GM12878 (cell line): ENCODE measurements around the gene LINC00237. TPM values are rescaled to one million over a fixed set of nuclear protein-coding genes. Genes with fewer than 3 reads are reported as not detected.

Source experiments
- ATAC-seq: fragments of 200-7000 bp; cut with Tn5 transposase; 3 replicates; pipeline ENCODE4 v1.9.1; 2020; ENCODE audit warnings: mild to moderate bottlenecking, moderate library complexity
- BruUV-seq: library from RNA; stranded (reverse); fragments of 400-500 nt; replicated peaks from 2 replicates; lab custom pipeline; 2021; lab: Mats Ljungman, UMichigan
- CTCF ChIA-PET: fragments of 300-600 bp; sonication (Branson Sonifier 250); formaldehyde crosslinking; extraction: SDS; loops from one replicate; lab custom pipeline; 2021; ENCODE audit warnings: inconsistent platforms; lab: Yijun Ruan, JAX
- POLR2A ChIA-PET: fragments of 350-600 bp; formaldehyde crosslinking; extraction: SDS; loops from one replicate; lab custom pipeline; 2021; ENCODE audit warnings: inconsistent platforms; lab: Charles Lee
- RAD21 ChIA-PET: fragments of 300-600 bp; sonication (Branson Sonifier 250); formaldehyde crosslinking; loops from one replicate; lab custom pipeline; 2023; ENCODE audit warnings: antibody characterized with exemption; ENCODE audit not compliant: unreplicated experiment; lab: Charles Lee
- SMC1A ChIA-PET: fragments of 300-600 bp; sonication (Branson Sonifier 250); formaldehyde crosslinking; loops from one replicate; lab custom pipeline; 2023; ENCODE audit not compliant: unreplicated experiment, uncharacterized antibody; lab: Charles Lee
- DNase-seq: peaks from one replicate; pipeline ENCODE4 v3.0.0-alpha.2; 2011; ENCODE audit warnings: low read depth, low spot score
- FAIRE-seq: peaks from 3 replicates; lab custom pipeline; 2011; peaks lifted over from hg19 to GRCh38; lab: Jason Lieb, UNC
- H2AFZ ChIP-seq: 2 replicates; pipeline ENCODE4 v1.6.0; 2011; ENCODE audit warnings: low read depth, low read length, control low read depth; ENCODE audit not compliant: control insufficient read depth
- H3K27ac ChIP-seq: 2 replicates; pipeline ENCODE4 v1.5.1; 2011; ENCODE audit warnings: control low read depth; ENCODE audit not compliant: control insufficient read depth, insufficient read depth
- H3K27me3 ChIP-seq, 2 experiments: replicated peaks in 1 of 2; 2 replicates each; pipeline versions ENCODE4 v1.6.0 to v1.6.1; 2011; ENCODE audit warnings: low read length in 1 of 2; ENCODE audit not compliant: control insufficient read depth in 2 of 2, insufficient read depth in 2 of 2
- H3K36me3 ChIP-seq, 2 experiments: 2 replicates each; pipeline ENCODE4 v1.5.1; 2011; ENCODE audit warnings: low read length in 1 of 2; ENCODE audit not compliant: control insufficient read depth in 2 of 2, insufficient read depth in 2 of 2
- H3K4me1 ChIP-seq: 2 replicates; pipeline ENCODE4 v1.6.1; 2011; ENCODE audit warnings: mild to moderate bottlenecking, low read length, moderate library complexity, mixed read lengths; ENCODE audit not compliant: control insufficient read depth, insufficient read depth
- H3K4me2 ChIP-seq: 2 replicates; pipeline ENCODE4 v1.6.0; 2011; ENCODE audit warnings: control low read depth; ENCODE audit not compliant: control insufficient read depth, insufficient read depth
- H3K4me3 ChIP-seq: fragments of 200-600 bp; sonication (generic); 2 replicates; pipeline ENCODE4 v1.5.1; 2016
- H3K79me2 ChIP-seq: 2 replicates; pipeline ENCODE4 v1.6.0; 2011; ENCODE audit warnings: low read length; ENCODE audit not compliant: control insufficient read depth, insufficient read depth
- H3K9ac ChIP-seq: 2 replicates; pipeline ENCODE4 v1.8.0; 2011; ENCODE audit warnings: low read length, control low read depth, mixed read lengths; ENCODE audit not compliant: control insufficient read depth, insufficient read depth
- H3K9me3 ChIP-seq: replicated peaks from 3 replicates; pipeline ENCODE4 v1.5.1; 2011; ENCODE audit warnings: mild to moderate bottlenecking, low read length; ENCODE audit not compliant: control insufficient read depth, insufficient read depth
- H4K20me1 ChIP-seq: 2 replicates; pipeline ENCODE4 v1.6.0; 2011; ENCODE audit not compliant: control insufficient read depth, insufficient read depth
- BCL11A ChIP-seq: IDR thresholded peaks from 2 replicates; pipeline ENCODE4 v1.6.1; 2011; ENCODE audit warnings: low read depth, low read length
- FOXM1 ChIP-seq: IDR thresholded peaks from 2 replicates; pipeline ENCODE4 v1.6.1; 2012; ENCODE audit warnings: low read depth, mild to moderate bottlenecking, inconsistent platforms, low read length, moderate library complexity
- NR2C1 ChIP-seq: fragments of 450-650 bp; IDR thresholded peaks from 2 replicates; pipeline ENCODE4 v1.6.1; 2017; ENCODE audit warnings: antibody characterized with exemption, mild to moderate bottlenecking, moderate library complexity
- WGBS: methylation state at CpG from one replicate; pipeline ENCODE4 v1.1.6; 2016; ENCODE audit warnings: low lambda C conversion rate; ENCODE audit not compliant: insufficient replicate concordance, insufficient coverage; ENCODE audit errors: missing lambda C conversion rate; 5-methylcytosine and 5-hydroxymethylcytosine counted together
- in situ Hi-C: fragments of 300-500 bp; cut with MboI; formaldehyde crosslinking; loops from 9 replicates; pipeline ENCODE4 v1.14.3; 2018; ENCODE audit warnings: mixed read lengths
- intact Hi-C: fragments of 100-400 bp; cut with micrococcal nuclease; formaldehyde crosslinking; loops from one replicate; pipeline ENCODE4 v1.14.2; 2022; ENCODE audit not compliant: unreplicated experiment
- polyA plus RNA-seq, 11 experiments: library from polyadenylated mRNA; depleted of rRNA in 4 of 11; unstranded in 6 of 11; stranded (reverse) in 5 of 11; fragments of >200 nt; fragmentation: Nextera tagmentation in 4 of 11; fragmentation: Illumina TruSeq in 1 of 11; extraction: Ambion mirVana in 4 of 11; extraction: Trizol in 1 of 11; gene quantifications; 1 replicate in 1 of 11; 2 replicates in 10 of 11; pipeline versions ENCODE4 v1.2.1 to v1.2.3, GENCODE V29; 2011 to 2016; ENCODE audit warnings: inconsistent platforms in 2 of 11, missing spikeins in 2 of 11, low read depth in 1 of 11
- total RNA-seq, 4 experiments: library from RNA; depleted of rRNA in 3 of 4; stranded (reverse); fragments of >200 nt in 3 of 4; fragmentation: Illumina TruSeq in 1 of 4; extraction: Trizol in 1 of 4; gene quantifications; 2 replicates each; pipeline versions ENCODE4 v1.2.1 to v1.2.3, GENCODE V29; 2013 to 2021
- TF ChIP-seq, protein P1 (sequence below): fragments of 450-650 bp; IDR thresholded peaks from 2 replicates; pipeline ENCODE4 v1.6.1; 2018; ENCODE audit warnings: mild to moderate bottlenecking, low read depth, moderate library complexity; ENCODE audit not compliant: partially characterized antibody

The LINC00237 gene
- total and polyA plus RNA-seq, 10 of the 15 experiments (the other 5 are each of a cell fraction or from before 2014, with no cell fraction given) = not detected

DNA sequence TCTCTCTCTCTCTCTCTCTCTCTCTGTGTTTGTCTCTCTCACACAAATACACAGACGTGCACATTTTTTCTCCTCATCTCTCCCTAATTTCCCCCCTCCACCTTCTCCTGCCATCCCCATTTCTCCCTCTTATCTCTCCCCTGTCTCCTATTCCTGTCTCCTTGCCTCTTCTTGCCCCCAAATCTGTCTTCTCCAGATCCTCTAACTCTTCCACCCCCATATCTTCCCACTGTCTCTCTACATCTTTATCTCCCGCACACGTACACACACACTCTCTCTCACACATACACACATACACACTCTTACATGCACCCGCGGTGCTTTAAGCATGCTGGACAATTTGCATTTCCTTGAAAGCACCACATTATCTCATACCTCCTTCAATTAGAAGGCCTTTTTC lies 35.7 kb upstream of the LINC00237 start:
- BruUV-seq = no TSS peak
- WGBS = 99% methylated on average over 5 of the region's 5 CpGs
- no peaks in the 10 kb centered on the region; a peak in 1 of 4 replicates for H3K27me3 ChIP-seq
- RAD21 ChIA-PET = no interaction called here
- intact Hi-C loops = no loop called here
- H3K4me2 ChIP-seq = no peak overlapping the region
- no peak for FAIRE-seq
- no peaks in the 10 kb centered on the region for H3K9me3 ChIP-seq
- CTCF ChIA-PET = no interaction called here
- ATAC-seq = no peak
- no peak for TF ChIP-seq FOXM1
- TF ChIP-seq BCL11A = no peak
- TF ChIP-seq, protein P1, sequence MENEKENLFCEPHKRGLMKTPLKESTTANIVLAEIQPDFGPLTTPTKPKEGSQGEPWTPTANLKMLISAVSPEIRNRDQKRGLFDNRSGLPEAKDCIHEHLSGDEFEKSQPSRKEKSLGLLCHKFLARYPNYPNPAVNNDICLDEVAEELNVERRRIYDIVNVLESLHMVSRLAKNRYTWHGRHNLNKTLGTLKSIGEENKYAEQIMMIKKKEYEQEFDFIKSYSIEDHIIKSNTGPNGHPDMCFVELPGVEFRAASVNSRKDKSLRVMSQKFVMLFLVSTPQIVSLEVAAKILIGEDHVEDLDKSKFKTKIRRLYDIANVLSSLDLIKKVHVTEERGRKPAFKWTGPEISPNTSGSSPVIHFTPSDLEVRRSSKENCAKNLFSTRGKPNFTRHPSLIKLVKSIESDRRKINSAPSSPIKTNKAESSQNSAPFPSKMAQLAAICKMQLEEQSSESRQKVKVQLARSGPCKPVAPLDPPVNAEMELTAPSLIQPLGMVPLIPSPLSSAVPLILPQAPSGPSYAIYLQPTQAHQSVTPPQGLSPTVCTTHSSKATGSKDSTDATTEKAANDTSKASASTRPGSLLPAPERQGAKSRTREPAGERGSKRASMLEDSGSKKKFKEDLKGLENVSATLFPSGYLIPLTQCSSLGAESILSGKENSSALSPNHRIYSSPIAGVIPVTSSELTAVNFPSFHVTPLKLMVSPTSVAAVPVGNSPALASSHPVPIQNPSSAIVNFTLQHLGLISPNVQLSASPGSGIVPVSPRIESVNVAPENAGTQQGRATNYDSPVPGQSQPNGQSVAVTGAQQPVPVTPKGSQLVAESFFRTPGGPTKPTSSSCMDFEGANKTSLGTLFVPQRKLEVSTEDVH = no peak
- no peak for TF ChIP-seq NR2C1
- no peak overlapping the region for H3K4me3 ChIP-seq
- POLR2A ChIA-PET = no interaction called here
- in situ Hi-C loops = loop anchor here (10.0 kb wide), 1 partner anchor 63 kb away; no protein-coding TSS in a partner anchor
- H2AFZ ChIP-seq = no peak overlapping the region
- peaks cover 4% of the 10 kb centered on the region for H3K4me1 ChIP-seq
- DNase-seq = no peak
- no peak overlapping the region for H3K9ac ChIP-seq
- no peaks in the 10 kb centered on the region for H3K79me2 ChIP-seq
- H3K27ac ChIP-seq = no peak overlapping the region
- SMC1A ChIA-PET = interaction anchor here (1.4 kb wide), 1 partner anchor 15 kb away, joined by 3 read pairs; no protein-coding TSS in a partner anchor
- H4K20me1 ChIP-seq = no peaks in the 10 kb centered on the region
- H3K36me3 ChIP-seq = no peaks in the 10 kb centered on the region; a peak in 2 of 4 replicates
